Activated T-cell treated with anti-CD3 and anti-CD28 coated beads for 4 hours (primary cell): ENCODE measurements around the gene CD79A.
"Not testable (repeated sequence)": the region's sequence is repeated elsewhere in the genome, so short reads cannot be mapped to it uniquely, and the experiment has no call there.

Experiments
- DNase-seq: peaks from one replicate; pipeline ENCODE4 v3.0.0-alpha.2; 2020

Gene CD79A

GRCh38 chr19:41863209-41863931 is 13.7 kb upstream of the CD79A start:
- DNase-seq: no peak

GRCh38 chr19:41864374-41864773 is 12.7 kb upstream of the CD79A start:
- DNase-seq: no peak

DNA sequence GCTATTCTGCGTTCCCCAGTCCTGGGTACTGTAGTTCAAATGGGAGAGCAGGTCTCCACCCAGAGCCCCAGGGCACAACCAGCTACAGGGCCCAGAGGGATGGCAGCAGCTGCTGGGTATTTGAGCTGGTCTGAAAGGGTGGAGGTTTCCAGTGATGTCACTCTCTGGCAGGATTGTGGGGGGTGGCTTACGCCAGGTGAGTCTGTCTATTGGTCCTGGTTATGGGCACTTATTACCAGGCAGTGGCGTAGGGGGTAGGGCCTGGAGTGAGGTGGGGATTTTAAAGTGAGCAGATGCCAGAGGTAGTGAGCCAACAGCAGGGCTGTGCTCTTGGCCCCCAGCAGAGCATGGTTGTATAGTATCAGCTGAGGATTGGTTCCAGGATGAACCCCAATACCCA is 10.8 kb upstream of the CD79A start:
- DNase-seq: no peak

GRCh38 chr19:41868120-41868988 is 8.7 kb upstream of the CD79A start:
- no peak for DNase-seq

DNA sequence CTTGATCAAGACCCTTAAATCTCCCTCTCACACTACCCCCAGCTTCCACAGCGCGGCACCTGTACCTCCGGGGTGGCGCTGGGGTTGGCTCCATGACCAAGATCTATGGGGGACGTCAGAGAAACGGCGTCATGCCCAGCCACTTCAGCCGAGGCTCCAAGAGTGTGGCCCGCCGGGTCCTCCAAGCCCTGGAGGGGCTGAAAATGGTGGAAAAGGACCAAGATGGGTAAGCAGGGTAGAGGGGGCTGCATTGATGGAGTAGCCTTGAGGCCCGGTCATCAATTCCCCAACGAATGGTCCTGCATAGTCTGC is 8.1 kb upstream of the CD79A start:
- no peak for DNase-seq

DNA sequence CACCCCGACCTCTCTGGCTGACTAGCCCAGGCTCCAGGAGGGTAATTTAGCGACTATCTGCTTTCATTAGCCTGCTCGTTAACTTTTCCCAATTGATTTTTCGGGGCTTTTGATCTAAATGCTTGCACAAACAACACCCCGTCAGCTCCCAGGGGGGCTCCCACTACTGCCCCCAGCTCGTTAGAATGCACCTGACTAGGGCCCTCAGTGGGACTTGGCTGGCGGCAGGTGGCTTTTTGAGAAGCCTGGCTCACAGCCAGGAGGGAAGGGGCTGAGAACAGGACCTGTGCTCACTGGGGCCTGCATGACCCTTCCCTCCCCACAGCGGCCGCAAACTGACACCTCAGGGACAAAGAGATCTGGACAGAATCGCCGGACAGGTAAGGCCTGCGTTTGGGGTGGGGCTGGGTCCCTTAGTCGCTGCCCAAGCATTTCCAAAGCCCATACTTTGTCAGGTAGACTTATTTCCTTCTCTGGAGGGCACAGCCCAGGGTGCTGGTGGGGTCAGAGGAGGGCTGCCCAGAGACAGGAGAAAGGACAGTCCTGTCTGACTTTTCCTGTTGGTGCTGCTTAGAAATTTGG is 7.6 kb upstream of the CD79A start:
- no peak for DNase-seq

- DNase-seq: no peak
Observed at GRCh38 chr19:41870401-41870873, 6.6 kb upstream of the CD79A start.

DNA sequence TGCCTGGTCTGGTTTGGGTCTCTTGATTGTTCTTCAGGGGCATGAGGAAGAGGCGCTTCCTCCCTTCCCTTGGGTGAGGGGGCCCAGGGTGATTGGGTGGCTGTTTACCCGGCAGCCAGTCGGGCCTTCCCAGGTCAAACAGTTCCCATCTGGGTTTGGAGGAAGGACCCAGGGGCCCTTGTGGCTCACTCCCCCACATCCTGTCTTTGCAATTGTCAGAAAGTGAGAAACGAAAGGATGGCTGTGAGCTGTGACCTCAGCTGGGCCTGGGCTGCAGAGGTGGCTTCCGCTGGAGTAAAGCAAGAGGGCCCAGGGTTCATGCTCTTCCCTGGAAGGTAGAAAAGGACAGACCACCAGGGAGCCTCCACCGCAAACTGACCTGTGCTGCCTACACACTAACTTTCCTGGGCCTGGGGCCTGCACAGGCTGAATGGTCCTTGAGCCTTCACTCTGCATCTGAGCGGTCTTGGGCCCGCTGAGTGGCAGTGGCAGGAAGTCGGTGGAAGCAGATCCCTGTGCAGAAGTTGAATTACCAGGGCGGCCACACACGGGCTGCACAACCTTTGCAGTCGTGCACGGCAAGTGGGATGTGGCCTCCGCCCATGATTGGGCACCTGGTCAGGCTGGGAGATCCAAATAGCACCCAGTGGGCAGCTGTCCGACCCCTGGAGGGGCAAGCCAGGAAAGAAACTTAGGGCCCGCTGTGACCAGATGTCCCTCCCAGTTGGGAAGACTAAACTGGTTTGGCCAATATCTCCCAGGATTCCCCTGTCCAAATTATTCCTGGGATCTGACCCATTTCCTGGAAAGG is 5.3 kb upstream of the CD79A start:
- DNase-seq: no peak

GRCh38 chr19:41872384-41872774 is 4.7 kb upstream of the CD79A start:
- no peak for DNase-seq

- peak; percentile 54 for DNase-seq
Observed at GRCh38 chr19:41872775-41873647, 4.1 kb upstream of the CD79A start.

- DNase-seq: not testable (repeated sequence)
Observed at GRCh38 chr19:41875973-41876372, 1.1 kb upstream of the CD79A start.

- no peak for DNase-seq
Observed at GRCh38 chr19:41877916-41878905, 1.1 kb downstream of the CD79A start.

DNA sequence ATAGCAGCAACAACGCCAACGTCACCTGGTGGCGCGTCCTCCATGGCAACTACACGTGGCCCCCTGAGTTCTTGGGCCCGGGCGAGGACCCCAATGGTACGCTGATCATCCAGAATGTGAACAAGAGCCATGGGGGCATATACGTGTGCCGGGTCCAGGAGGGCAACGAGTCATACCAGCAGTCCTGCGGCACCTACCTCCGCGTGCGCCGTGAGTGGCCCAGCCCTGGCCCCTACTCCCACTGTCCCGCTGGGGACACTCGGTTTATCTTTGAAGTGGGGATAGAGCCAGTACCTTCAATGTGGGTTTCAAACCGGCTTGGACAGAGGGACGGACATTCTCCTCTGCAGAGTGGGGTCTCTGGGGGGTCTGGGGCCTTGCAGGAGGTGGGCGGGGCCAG is 2.0 kb downstream of the CD79A start:
- DNase-seq: no peak

DNA sequence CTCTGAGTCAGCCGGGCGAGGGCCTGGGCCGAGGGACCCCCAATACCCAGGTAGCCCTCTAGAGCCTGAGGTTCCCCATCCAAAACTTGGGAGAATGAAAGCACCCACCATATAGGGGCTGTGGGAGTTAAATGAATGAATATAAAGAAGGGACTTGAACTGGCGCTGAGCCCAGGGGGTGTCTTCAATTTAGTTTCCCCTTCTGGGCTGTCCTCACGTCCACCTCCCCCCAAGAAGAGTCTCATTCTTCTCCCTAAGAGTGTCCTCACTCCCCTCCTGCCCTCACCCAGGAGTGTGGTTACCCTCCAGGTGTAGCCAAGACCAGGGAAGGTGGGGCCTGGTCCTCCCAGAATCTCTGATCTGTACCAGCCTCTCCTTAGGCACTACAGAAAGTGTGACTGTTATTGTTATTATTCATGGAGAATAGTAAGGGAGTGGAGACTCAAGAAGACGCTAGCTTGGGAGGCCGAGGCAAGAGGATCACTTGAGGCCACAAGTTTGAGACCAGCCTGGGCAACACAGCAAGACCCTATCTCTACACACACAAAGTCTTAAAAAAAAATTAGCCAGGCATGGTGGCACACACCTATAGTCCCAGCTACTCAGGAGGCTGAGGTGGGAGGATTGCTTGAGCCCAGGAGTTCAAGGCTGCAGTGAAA is 2.7 kb downstream of the CD79A start:
- no peak for DNase-seq

- no peak for DNase-seq
Observed at GRCh38 chr19:41880329-41880708, 3.2 kb downstream of the CD79A start.

- peak; percentile 46 for DNase-seq
Observed at GRCh38 chr19:41882568-41883462, 5.7 kb downstream of the CD79A start, which contains the start of gene ARHGEF1. Gene ARHGEF1, plus strand, starts transcription at chr19:41883184. Its CDS starts 4,899 bp downstream, at chr19:41888083.

DNA sequence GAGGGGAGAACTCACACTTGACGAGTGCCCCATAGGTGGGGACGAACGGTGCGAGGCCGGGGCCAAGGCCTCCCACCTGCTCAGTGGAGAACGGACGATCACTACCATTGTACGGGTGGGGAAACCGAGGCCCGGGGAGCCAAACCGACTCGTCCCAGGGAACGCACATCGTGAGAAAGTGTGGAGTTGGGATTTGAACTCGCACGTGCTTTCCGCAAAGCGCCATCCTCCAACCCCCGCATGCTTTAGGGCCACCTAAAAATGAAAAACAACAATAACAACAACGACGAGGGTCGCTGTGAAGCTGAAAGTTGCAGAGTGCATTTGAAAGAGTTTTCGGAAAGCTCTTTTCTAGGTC is 6.4 kb downstream of the CD79A start:
- no peak for DNase-seq

DNA sequence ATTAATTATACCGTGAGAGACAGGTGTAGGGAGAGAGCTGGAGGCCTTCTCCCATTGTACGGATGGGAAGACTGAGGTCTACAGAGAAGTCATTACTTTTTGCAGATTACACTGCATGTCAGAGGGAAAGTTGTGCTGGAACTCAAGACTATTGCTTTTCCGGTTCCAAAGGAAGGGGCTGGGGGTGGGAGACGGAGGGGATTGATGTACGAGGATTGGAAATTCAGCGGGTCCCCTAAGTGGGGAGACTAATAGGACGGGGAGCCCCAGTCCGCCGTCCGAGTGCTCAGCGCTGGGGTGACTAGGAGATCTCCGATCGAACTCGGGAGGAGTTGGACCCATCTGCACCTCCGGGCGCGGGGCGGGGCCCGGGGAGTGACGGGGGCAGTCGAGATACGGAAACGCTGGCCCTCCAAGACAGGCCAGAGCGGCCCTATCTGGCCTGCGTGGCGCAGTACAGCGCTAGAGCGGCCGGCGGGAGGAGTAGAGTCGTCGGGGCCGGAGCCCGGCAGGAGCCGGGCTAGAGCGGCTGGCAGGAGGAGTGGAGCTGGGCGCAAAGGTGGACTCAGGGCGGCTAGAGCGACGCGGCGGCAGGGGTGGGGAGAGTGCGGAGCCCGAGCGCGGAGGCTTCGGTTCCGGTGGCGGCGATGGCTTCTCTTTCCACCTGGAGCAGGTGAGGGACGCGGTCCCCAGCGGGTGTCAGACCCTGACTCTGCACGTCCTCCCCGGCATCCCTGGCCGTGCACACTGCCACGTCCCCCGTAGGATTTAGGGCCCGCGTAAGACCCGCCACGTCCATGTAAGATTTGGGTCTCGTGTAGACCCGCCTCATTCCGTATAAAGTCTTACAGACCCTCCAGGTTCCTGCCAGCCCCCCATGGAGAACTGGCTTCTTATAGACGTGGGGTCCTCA is 7.0 kb downstream of the CD79A start:
- peak; percentile 74 for DNase-seq
